Panc1 (cell line): ENCODE results near the gene LNPEP. TPM values are rescaled to one million over a fixed set of nuclear protein-coding genes. Genes with fewer than 3 reads are reported as not detected.

Source experiments
- ATAC-seq: fragments of 200-7000 bp; cut with Tn5 transposase; 2 replicates; pipeline ENCODE4 v1.9.1; 2020; ENCODE audit warnings: mild to moderate bottlenecking, moderate library complexity
- BruUV-seq: library from RNA; stranded (reverse); fragments of 400-500 nt; replicated peaks from 2 replicates; lab custom pipeline; 2021; lab: Mats Ljungman, UMichigan
- CTCF ChIA-PET: fragments of 300-600 bp; sonication (Branson Sonifier 250); formaldehyde crosslinking; loops from one replicate; lab custom pipeline; 2022; ENCODE audit warnings: antibody characterized with exemption; lab: Charles Lee
- POLR2A ChIA-PET: fragments of 300-600 bp; sonication (Branson Sonifier 250); formaldehyde crosslinking; loops from one replicate; lab custom pipeline; 2022; ENCODE audit warnings: antibody characterized with exemption; lab: Charles Lee
- DNase-seq: peaks from one replicate; pipeline ENCODE4 v3.0.0-alpha.2; 2010; ENCODE audit warnings: low read depth, low spot score
- H3K27ac ChIP-seq: 2 replicates; pipeline ENCODE4 v1.5.1; 2011; ENCODE audit warnings: mild to moderate bottlenecking, low read length, inconsistent platforms
- H3K27me3 ChIP-seq: fragments of 200-500 bp; sonication (Bioruptor generic); 2 replicates; pipeline ENCODE4 v1.6.0; 2014; ENCODE audit warnings: low read length, inconsistent platforms; ENCODE audit not compliant: control insufficient read depth, insufficient read depth
- H3K36me3 ChIP-seq: fragments of 200-500 bp; sonication (Bioruptor generic); 2 replicates; pipeline ENCODE4 v1.5.1; 2014; ENCODE audit warnings: inconsistent platforms, mild to moderate bottlenecking, low read length, moderate library complexity; ENCODE audit not compliant: control insufficient read depth, insufficient read depth
- H3K4me1 ChIP-seq: 2 replicates; pipeline ENCODE4 v1.5.1; 2011; ENCODE audit warnings: inconsistent platforms, mild to moderate bottlenecking, low read length, moderate library complexity; ENCODE audit not compliant: control insufficient read depth, insufficient read depth
- H3K4me3 ChIP-seq, 2 experiments: 2 replicates each; pipeline ENCODE4 v1.5.1; 2011 to 2012; ENCODE audit warnings: low read depth in 2 of 2, low read length in 2 of 2, mild to moderate bottlenecking in 2 of 2, inconsistent platforms in 1 of 2, moderate library complexity in 1 of 2
- H3K9me3 ChIP-seq: fragments of 200-500 bp; sonication (Bioruptor generic); 2 replicates; pipeline ENCODE4 v1.5.1; 2014; ENCODE audit warnings: low read depth, mild to moderate bottlenecking, inconsistent platforms, low read length, moderate library complexity; ENCODE audit not compliant: control insufficient read depth, insufficient read depth
- CTCF ChIP-seq: fragments of 450-650 bp; IDR thresholded peaks from 2 replicates; pipeline ENCODE4 v1.5.1; 2017; ENCODE audit warnings: mild to moderate bottlenecking
- POLR2AphosphoS5 ChIP-seq: IDR thresholded peaks from 2 replicates; pipeline ENCODE4 v1.6.1; 2012; ENCODE audit warnings: mild to moderate bottlenecking, low read depth, low read length, moderate library complexity
- SIN3A ChIP-seq: IDR thresholded peaks from 2 replicates; pipeline ENCODE4 v1.6.1; 2012; ENCODE audit warnings: low read depth, mild to moderate bottlenecking, low read length, moderate library complexity, borderline replicate concordance; ENCODE audit not compliant: insufficient read depth
- TCF7L2 ChIP-seq: IDR thresholded peaks from 2 replicates; pipeline ENCODE4 v1.6.1; 2011; ENCODE audit warnings: mild to moderate bottlenecking, low read depth, low read length, inconsistent platforms
- in situ Hi-C: cut with HindIII; loops from 2 replicates; pipeline ENCODE4 v1.10.0; 2016; ENCODE audit warnings: low sequenced_read_pairs, low pct_unique_long_range_greater_than_20kb
- intact Hi-C: fragments of 100-400 bp; cut with micrococcal nuclease; formaldehyde crosslinking; loops from one replicate; pipeline ENCODE4 v1.10.0; 2022; ENCODE audit not compliant: unreplicated experiment
- total RNA-seq: library from RNA; stranded (reverse); gene quantifications from one replicate; pipeline ENCODE4 v1.2.1, GENCODE V29; 2021; ENCODE audit not compliant: unreplicated experiment
- TF ChIP-seq, protein P1 (sequence below), 2 experiments: IDR thresholded peaks; 2 replicates each; pipeline ENCODE4 v1.6.1; 2011 to 2012; ENCODE audit warnings: low read depth in 2 of 2, control low read depth in 1 of 2, low read length in 1 of 2, mild to moderate bottlenecking in 1 of 2, moderate library complexity in 1 of 2; ENCODE audit not compliant: insufficient read depth in 1 of 2

LNPEP gene
- total RNA-seq, 1 experiment from 2014 or later: 46.6 TPM

- ATAC-seq (no peak), DNase-seq (no peak)
- in situ Hi-C loops (no loop called here), intact Hi-C loops (no loop called here)
- Histone ChIP-seq H3K9me3 (no peaks in the 10 kb centered on the region), H3K27ac (no peak overlapping the region), H3K4me3 (no peak overlapping the region), H3K27me3 (no peaks in the 10 kb centered on the region), H3K36me3 (no peaks in the 10 kb centered on the region), H3K4me1 (peaks cover 3% of the 10 kb centered on the region; the same call in 1 of the 2 replicates)
- POLR2A ChIA-PET: no interaction called here
- BruUV-seq: no TSS peak
- CTCF ChIA-PET: no interaction called here
- TF ChIP-seq, protein P1, sequence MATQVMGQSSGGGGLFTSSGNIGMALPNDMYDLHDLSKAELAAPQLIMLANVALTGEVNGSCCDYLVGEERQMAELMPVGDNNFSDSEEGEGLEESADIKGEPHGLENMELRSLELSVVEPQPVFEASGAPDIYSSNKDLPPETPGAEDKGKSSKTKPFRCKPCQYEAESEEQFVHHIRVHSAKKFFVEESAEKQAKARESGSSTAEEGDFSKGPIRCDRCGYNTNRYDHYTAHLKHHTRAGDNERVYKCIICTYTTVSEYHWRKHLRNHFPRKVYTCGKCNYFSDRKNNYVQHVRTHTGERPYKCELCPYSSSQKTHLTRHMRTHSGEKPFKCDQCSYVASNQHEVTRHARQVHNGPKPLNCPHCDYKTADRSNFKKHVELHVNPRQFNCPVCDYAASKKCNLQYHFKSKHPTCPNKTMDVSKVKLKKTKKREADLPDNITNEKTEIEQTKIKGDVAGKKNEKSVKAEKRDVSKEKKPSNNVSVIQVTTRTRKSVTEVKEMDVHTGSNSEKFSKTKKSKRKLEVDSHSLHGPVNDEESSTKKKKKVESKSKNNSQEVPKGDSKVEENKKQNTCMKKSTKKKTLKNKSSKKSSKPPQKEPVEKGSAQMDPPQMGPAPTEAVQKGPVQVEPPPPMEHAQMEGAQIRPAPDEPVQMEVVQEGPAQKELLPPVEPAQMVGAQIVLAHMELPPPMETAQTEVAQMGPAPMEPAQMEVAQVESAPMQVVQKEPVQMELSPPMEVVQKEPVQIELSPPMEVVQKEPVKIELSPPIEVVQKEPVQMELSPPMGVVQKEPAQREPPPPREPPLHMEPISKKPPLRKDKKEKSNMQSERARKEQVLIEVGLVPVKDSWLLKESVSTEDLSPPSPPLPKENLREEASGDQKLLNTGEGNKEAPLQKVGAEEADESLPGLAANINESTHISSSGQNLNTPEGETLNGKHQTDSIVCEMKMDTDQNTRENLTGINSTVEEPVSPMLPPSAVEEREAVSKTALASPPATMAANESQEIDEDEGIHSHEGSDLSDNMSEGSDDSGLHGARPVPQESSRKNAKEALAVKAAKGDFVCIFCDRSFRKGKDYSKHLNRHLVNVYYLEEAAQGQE (IDR thresholded peaks at IDR 0.05; ENCODE audit: insufficient read depth in 1 of 2, low read depth in 2 of 2, low read length in 1 of 2): no peak
- no peak for TF ChIP-seq TCF7L2
- TF ChIP-seq SIN3A: no peak
- TF ChIP-seq POLR2AphosphoS5: no peak
Measured at GRCh38 chr5:96973532-96974401, 37.9 kb downstream of the LNPEP start.

- ChIA-PET POLR2A (no interaction called here), CTCF (no interaction called here)
- H3K9me3 ChIP-seq: no peaks in the 10 kb centered on the region
- intact Hi-C loops: no loop called here
- H3K27ac ChIP-seq: no peak overlapping the region
- no peak for TF ChIP-seq SIN3A
- TF ChIP-seq, protein P1 (IDR thresholded peaks at IDR 0.05; ENCODE audit: insufficient read depth in 1 of 2, low read depth in 2 of 2, low read length in 1 of 2): no peak
- no peak for TF ChIP-seq CTCF
- no peak for TF ChIP-seq POLR2AphosphoS5
- TF ChIP-seq TCF7L2: no peak
- no peak overlapping the region for H3K4me3 ChIP-seq
- in situ Hi-C loops: no loop called here
- no peaks in the 10 kb centered on the region; the same call in 1 of the 2 replicates for H3K4me1 ChIP-seq
- no TSS peak for BruUV-seq
- no peaks in the 10 kb centered on the region for H3K36me3 ChIP-seq
- H3K27me3 ChIP-seq: no peaks in the 10 kb centered on the region
- ATAC-seq (no peak), DNase-seq (no peak)
Measured at GRCh38 chr5:96975656-96976055, 39.8 kb downstream of the LNPEP start.
